Mesodermal cell (in vitro differentiated cells): ENCODE results near the gene ATP13A5.

Source experiments
- H3K27ac ChIP-seq: 2 replicates; pipeline ENCODE4 v1.7.0; 2013; ENCODE audit warnings: mild to moderate bottlenecking, low read depth, low read length, moderate library complexity; ENCODE audit not compliant: severe bottlenecking
- H3K36me3 ChIP-seq: 2 replicates; pipeline ENCODE4 v1.7.1; 2013; ENCODE audit warnings: mild to moderate bottlenecking, low read length, moderate library complexity; ENCODE audit not compliant: control insufficient read depth, insufficient read depth
- H3K4me1 ChIP-seq: one replicate; pipeline ENCODE4 v1.7.1; 2013; ENCODE audit warnings: mild to moderate bottlenecking, low read length; ENCODE audit not compliant: insufficient read depth, control insufficient read depth, poor library complexity, severe bottlenecking
- H3K4me3 ChIP-seq: 2 replicates; pipeline ENCODE4 v1.7.0; 2013; ENCODE audit warnings: low read length, control low read depth, mild to moderate bottlenecking; ENCODE audit not compliant: insufficient read depth, poor library complexity, severe bottlenecking; ENCODE audit errors: extremely low read depth
- H3K9me3 ChIP-seq: 2 replicates; pipeline ENCODE4 v1.7.1; 2013; ENCODE audit warnings: mild to moderate bottlenecking, low read length, moderate library complexity; ENCODE audit not compliant: control insufficient read depth
- WGBS, 2 experiments: methylation state at CpG; one replicate each; pipeline ENCODE4 v1.1.5; 2013; ENCODE audit warnings: missing lambda C conversion rate in 2 of 2; ENCODE audit not compliant: insufficient coverage in 2 of 2; 5-methylcytosine and 5-hydroxymethylcytosine counted together

The ATP13A5 gene

DNA sequence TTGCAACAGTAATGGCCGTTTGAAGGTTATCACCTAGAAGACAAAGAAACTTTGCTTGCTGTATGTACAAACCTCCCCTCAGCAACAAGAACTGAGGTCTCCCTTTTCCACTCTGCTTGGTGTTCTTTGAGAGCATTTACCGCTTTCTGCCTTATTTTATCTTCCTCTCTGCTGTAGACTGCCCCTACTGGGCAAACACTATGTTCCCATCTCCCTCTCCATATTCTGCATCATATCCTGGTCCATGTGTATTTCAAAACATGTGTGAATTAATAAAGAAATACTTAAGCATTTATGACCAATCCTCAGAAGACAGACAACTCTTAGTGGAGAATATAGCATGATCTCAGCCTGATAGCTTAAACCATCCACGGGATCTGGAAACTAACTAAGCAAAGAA is 64.4 kb downstream of the ATP13A5 start:
- Histone ChIP-seq H3K4me3 (no peak overlapping the region), H3K27ac (no peak overlapping the region)
- 77 to 96% methylated on average over 3 of the region's 3 CpGs for WGBS, 2 experiments

DNA sequence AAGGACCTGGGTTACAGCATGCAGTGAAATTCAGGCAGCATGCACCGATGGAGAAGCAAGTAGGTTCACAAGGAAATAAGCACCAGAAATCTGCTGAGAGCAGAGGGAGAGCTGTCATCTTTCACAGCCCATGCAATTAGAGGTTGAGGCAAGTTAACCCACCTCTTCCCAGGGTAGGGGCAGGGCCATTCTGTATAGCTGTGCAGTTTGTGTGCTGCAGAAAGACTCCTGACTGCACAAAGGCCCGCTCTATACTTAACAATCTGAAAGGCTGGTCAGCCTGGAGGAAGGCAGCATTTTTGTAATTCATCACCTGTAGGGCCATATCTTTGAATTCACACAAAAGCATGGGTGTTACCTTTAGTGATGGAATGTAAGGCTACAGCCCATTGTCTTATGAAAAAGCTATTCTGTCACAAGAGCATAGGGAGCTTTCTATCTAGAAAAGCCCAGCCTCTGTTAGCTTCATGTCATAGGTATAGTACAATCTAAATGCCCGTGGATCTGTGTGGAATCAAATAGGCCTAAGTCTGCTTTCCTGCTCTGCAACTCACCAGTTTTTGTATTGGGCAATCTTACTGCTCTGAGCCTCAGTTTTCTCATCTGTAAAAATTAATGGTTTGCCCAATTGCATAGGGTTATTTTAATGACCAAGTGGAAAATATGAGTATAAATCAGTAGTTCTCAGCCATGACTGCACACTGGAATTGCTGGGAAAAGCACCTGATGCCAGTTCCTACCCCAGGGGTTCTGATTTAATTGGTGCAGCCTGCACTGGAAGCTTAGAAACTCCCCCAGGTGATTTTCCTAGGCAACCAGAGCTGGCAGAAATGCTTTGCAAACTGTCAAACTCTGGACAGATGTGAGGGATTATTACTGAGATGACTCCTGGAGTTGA is 65.2 kb downstream of the ATP13A5 start:
- 93 to 98% methylated on average over 3 of the region's 3 CpGs for WGBS, 2 experiments

More for the DNA sequence above, 64.4 kb downstream of the ATP13A5 start:
- Histone ChIP-seq H3K9me3 (no peaks in the 10 kb centered on the region), H3K4me1 (no peaks in the 10 kb centered on the region), H3K36me3 (no peaks in the 10 kb centered on the region)

DNA sequence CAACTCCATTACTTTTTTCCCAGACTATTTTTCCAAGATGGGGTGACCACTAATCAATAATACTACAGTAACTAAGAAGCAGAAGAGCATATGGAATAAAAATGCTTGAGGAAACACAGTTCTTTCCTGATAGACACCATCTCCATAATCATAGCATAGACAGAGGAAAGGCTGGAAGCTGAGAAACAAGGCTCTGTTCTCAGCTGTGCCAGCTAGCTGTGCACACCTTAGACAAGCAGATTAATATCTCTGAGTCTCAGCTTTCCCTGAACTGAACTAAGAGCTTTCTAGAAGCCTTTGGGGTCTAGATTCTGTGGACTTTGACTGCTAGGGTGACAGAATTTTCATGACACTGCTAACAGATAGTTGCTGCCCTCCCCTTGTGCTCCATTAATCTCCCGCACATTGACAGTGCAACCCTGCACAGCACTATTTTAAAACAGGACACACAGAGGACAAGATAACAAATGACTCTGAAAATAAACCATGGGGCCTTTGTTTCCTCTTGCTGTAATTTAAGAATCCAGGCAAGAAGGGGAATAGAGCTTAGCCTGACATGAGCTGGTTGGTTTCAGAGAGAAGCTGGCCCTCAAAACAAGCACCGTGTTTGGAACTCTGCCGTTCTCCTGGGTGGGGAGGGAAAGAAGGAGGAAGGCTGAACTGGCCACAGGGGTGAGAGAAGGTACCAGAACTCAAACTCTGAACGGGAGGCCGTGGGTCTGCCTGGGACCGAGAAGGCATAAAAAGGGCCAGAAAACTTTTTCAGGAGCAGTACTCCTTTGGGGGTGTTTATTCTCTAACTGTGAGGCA is 67.4 kb downstream of the ATP13A5 start:
- Histone ChIP-seq H3K27ac (no peak overlapping the region), H3K4me3 (no peak overlapping the region), H3K4me1 (no peaks in the 10 kb centered on the region), H3K36me3 (no peaks in the 10 kb centered on the region), H3K9me3 (no peaks in the 10 kb centered on the region)
- 87 to 97% methylated on average over 5 to 6 of the region's 6 CpGs for WGBS, 2 experiments

More for the DNA sequence above, 65.2 kb downstream of the ATP13A5 start:
- Histone ChIP-seq H3K4me1 (no peaks in the 10 kb centered on the region), H3K4me3 (no peak overlapping the region), H3K9me3 (no peaks in the 10 kb centered on the region), H3K27ac (no peak overlapping the region), H3K36me3 (no peaks in the 10 kb centered on the region)

DNA sequence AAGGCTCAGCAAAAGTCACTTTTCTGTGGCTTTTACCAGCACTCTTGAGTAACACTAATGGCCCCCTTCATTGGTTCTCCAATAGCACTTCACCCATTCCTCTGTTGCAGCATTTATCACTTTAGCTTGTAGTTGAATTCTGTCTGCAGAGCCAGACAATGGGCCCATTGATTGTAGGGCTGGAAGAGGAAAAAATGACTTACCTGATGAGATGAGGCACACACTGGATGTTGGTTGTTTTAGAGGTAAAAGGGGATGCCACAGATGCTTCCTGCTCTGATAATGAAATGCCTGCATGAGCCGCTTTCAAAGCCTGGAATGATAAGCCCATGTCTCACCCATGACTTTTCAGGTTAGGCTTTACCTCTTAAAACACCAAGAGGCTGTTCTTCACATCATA is 73.2 kb downstream of the ATP13A5 start:
- 67 to 100% methylated on average over 1 of the region's 1 CpG for WGBS, 2 experiments
- no peaks in the 10 kb centered on the region for H3K4me1 ChIP-seq

DNA sequence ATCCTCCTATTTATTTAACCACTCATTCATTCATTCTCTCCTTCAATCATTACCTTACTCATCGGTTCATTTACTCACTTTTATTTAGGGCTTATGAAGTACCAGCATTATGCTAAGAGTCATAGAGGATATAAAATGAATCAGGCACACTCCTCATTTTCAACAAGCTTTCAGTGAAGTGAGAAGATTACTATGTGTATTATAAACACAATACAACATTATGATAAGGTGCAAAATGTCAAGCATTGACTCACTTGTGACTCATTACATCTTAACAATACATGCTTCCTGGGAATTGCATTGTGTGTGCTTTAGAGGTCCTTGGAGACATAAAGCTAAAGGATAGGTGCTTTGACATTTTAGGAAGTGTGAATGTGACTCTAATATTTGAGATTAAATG is 77.1 kb downstream of the ATP13A5 start:
- no peaks in the 10 kb centered on the region for H3K9me3 ChIP-seq
- no peak overlapping the region for H3K27ac ChIP-seq
- no peak overlapping the region for H3K4me3 ChIP-seq
- H3K36me3 ChIP-seq, result no peaks in the 10 kb centered on the region
- H3K4me1 ChIP-seq, result no peaks in the 10 kb centered on the region
- no CpG with 5 or more reads among the region's 1 CpG for WGBS, 2 experiments

More for the DNA sequence above, 73.2 kb downstream of the ATP13A5 start:
- Histone ChIP-seq H3K36me3 (no peaks in the 10 kb centered on the region), H3K4me3 (no peak overlapping the region), H3K9me3 (no peaks in the 10 kb centered on the region), H3K27ac (no peak overlapping the region)

DNA sequence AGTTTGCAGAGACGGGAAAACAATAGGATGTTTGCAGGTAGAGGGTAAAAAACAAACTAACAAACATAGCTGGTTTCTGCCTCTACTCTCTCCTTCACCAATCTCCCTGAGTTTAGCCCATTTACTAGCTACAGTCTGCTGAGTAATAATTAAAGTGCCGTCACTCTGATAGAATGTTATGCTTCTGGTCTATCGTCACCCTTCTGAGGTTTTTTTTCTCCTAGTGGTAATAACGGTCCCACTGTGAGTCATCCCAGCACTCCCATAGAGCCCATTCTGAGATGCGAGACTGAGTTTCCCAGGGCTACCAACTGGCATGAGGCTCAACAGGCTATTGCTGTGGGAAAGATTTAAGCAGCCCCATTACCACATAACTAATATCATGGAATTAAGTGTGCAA is 81.1 kb downstream of the ATP13A5 start:
- H3K4me3 ChIP-seq, result no peak overlapping the region
- WGBS, 2 experiments, result 100% methylated on average over 3 of the region's 5 CpGs; no CpG with 5 or more reads in 1 of the 2 experiments
- no peaks in the 10 kb centered on the region for H3K36me3 ChIP-seq
- no peaks in the 10 kb centered on the region for H3K4me1 ChIP-seq
- peaks cover 4% of the 10 kb centered on the region for H3K9me3 ChIP-seq
- no peak overlapping the region for H3K27ac ChIP-seq

DNA sequence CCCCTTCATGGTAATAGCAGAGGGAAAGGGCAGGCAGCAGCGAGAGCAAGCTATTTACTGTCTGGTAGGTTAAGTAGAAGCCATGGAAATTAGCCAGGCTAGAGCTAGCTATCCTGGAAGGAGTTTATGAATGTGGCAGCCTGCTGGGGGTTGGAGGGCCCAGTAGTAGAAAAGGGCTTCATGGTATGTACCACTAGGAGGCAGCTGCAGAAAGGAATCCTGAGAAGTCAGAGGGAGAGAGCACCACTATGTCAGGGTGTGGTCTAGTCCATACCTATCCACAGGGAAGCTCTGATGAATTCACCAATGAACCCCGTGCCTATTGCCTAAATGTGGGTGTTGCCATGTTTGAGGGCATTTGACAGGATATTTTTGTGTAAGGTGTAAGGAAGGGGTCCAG is 82.6 kb downstream of the ATP13A5 start:
- Histone ChIP-seq H3K27ac (no peak overlapping the region), H3K36me3 (no peaks in the 10 kb centered on the region), H3K4me3 (no peak overlapping the region), H3K4me1 (no peaks in the 10 kb centered on the region), H3K9me3 (peaks cover 17% of the 10 kb centered on the region)
- WGBS, 2 experiments, result 83 to 90% methylated on average over 1 of the region's 2 CpGs

DNA sequence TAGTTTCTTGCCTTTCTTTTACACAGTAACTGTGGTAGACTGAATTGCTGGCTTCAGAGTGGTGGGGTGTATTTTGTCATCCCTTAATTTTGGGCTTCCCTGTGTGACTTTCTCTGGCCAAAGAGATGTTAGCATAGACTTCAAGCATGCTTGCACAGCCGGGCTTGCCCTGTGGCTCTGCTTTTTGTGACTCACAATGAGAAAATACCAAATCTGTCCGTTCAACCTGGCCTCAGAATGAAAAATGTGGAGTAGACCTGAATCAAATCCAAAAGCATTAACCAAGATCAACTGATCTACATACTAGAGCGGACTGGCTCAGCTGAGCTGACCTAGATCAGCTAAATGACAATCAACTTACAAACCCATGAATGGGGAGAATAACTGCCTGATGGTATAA is 86.2 kb downstream of the ATP13A5 start:
- Histone ChIP-seq H3K27ac (no peak overlapping the region), H3K4me1 (no peaks in the 10 kb centered on the region), H3K36me3 (no peaks in the 10 kb centered on the region), H3K4me3 (no peak overlapping the region), H3K9me3 (peaks cover 18% of the 10 kb centered on the region)
- WGBS, 2 experiments, result 80 to 93% methylated on average over 1 to 2 of the region's 3 CpGs

DNA sequence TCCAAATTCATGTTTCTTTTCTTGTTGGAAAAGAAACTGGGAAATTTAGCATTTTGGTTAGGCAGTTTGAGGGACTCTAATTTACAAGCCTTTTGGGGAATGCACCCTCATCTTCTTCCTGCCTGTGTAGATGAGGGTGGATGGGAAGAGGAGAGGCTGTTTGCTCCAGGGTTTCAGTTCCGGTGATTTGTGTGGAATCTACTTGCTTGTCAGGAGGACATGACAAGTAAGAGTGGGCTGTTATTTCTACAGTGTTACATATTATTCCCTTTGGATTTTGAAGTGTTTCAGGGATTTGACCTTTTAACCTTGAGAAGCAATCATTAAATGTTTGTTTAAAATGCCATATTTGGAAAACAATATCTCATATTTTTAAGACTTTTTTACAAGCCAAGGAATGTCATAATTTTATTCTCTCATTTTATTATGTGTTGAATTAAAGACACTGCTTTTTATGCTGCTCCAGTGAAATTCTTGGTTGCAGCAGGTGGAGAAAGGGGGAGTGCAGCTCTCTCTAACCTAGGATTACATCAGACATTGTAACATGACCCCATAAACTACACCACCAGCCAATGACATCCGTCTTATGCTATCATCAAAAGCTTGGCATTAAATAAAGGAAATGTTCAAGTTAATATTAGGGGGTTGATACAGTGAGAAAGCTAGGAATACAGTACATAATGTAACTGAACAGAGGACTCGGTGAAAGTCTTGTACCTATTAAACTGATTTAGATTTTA is 107.3 kb downstream of the ATP13A5 start:
- Histone ChIP-seq H3K4me1 (no peaks in the 10 kb centered on the region), H3K9me3 (no peaks in the 10 kb centered on the region), H3K36me3 (no peaks in the 10 kb centered on the region), H3K4me3 (no peak overlapping the region), H3K27ac (no peak overlapping the region)
- WGBS, 2 experiments, result 86% methylated on average over 1 of the region's 3 CpGs; no CpG with 5 or more reads in 1 of the 2 experiments

DNA sequence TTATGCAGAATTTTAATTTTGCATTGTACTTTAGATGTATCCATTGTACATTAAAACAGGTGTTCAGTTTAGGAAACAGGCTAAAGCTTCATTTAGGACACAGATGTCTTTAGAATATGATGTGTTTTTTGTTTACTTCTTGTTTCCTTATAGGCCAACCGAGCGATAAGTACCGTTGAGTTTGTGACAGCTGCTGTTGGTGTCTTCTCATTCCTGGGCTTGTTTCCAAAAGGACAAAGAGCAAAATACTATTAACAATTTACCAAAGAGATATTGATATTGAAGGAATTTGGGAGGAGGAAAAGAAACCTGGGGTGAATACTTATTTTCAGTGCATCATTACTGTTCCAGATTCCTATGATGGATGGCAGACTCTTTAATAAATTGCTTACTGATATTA is 108.1 kb downstream of the ATP13A5 start:
- WGBS, 2 experiments, result no CpG with 5 or more reads among the region's 3 CpGs
- Histone ChIP-seq H3K4me3 (no peak overlapping the region), H3K36me3 (no peaks in the 10 kb centered on the region), H3K4me1 (no peaks in the 10 kb centered on the region), H3K27ac (no peak overlapping the region), H3K9me3 (no peaks in the 10 kb centered on the region)
